Gastroesophageal sphincter (tissue), 4 donors: ENCODE measurements around the gene GPR4. TPM values are rescaled to one million over a fixed set of nuclear protein-coding genes. Genes with fewer than 3 reads are reported as not detected.
A peak's percentile ranks its signal among the peaks of the same experiment; 100 is the strongest.

ENCODE experiments used
- ATAC-seq: fragments of 150-250 bp; one replicate; pipeline ENCODE4 v1.9.1; 2016; ENCODE audit warnings: mild to moderate bottlenecking, moderate library complexity
- H3K27ac ChIP-seq, 4 donors: fragments of 200-600 bp; sonication (generic) in 3 of 4; 1 replicate in 3 of 4; 2 replicates in 1 of 4; pipeline ENCODE4 v1.5.1; 2016 to 2019
- H3K27me3 ChIP-seq: fragments of 200-600 bp; sonication (generic); one replicate; pipeline ENCODE4 v1.5.1; 2019
- H3K36me3 ChIP-seq, 2 donors: fragments of 200-600 bp; sonication (generic); one replicate each; pipeline ENCODE4 v1.5.1; 2019; ENCODE audit warnings: control low read depth in 1 of 2
- H3K4me1 ChIP-seq, 3 donors: fragments of 200-600 bp; sonication (generic); 1 replicate in 2 of 3; 2 replicates in 1 of 3; pipeline ENCODE4 v1.5.1; 2016 to 2019; ENCODE audit warnings: control low read depth in 2 of 3
- H3K4me3 ChIP-seq, 2 donors: fragments of 200-600 bp; sonication (generic); one replicate each; pipeline ENCODE4 v1.5.1; 2019; ENCODE audit warnings: mild to moderate bottlenecking in 1 of 2, moderate library complexity in 1 of 2
- H3K9me3 ChIP-seq, 3 donors: fragments of 200-600 bp; sonication (generic); one replicate each; pipeline ENCODE4 v1.5.1; 2017 to 2019; ENCODE audit warnings: control low read depth in 2 of 3
- CTCF ChIP-seq, 4 experiments: fragments of 200-600 bp in 2 of 4; fragments of 450-650 bp in 2 of 4; sonication (generic) in 1 of 4; IDR thresholded peaks; one replicate each; pipeline ENCODE4 v1.5.1; 2017 to 2019; ENCODE audit warnings: antibody characterized with exemption in 4 of 4, mild to moderate bottlenecking in 2 of 4, moderate library complexity in 2 of 4
- EP300 ChIP-seq: sonication (generic); formaldehyde crosslinking; IDR thresholded peaks from one replicate; pipeline ENCODE4 v1.6.1; 2017; ENCODE audit warnings: antibody characterized with exemption, mild to moderate bottlenecking
- POLR2A ChIP-seq, 2 donors: fragments of 450-650 bp; IDR thresholded peaks; one replicate each; pipeline ENCODE4 v1.6.1; 2017; ENCODE audit warnings: antibody characterized with exemption in 2 of 2, mild to moderate bottlenecking in 2 of 2, moderate library complexity in 1 of 2
- POLR2AphosphoS5 ChIP-seq: sonication (generic); formaldehyde crosslinking; IDR thresholded peaks from one replicate; pipeline ENCODE4 v1.6.1; 2017; ENCODE audit warnings: antibody characterized with exemption
- WGBS, 2 donors: methylation state at CpG; one replicate each; pipeline ENCODE4 v1.1.5; 2018; ENCODE audit warnings: low coverage in 1 of 2; 5-methylcytosine and 5-hydroxymethylcytosine counted together
- total RNA-seq, 4 donors: library from RNA; depleted of rRNA; stranded (reverse); fragments of >200 nt; gene quantifications; one replicate each; pipeline ENCODE4 v1.1.0, GENCODE V29; 2016

Gene GPR4
- total RNA-seq, 4 donors from 2014 or later = 0.62 to 4.4 (median 2.8) TPM

- WGBS, 2 donors = 0% methylated on average over 1 to 20 of the region's 63 CpGs
- no peaks in the 10 kb centered on the region for H3K9me3 ChIP-seq
- peak within 1 kb of the TSS; percentile 94 to 100 (median 96) for H3K27ac ChIP-seq
- TF ChIP-seq POLR2A (IDR thresholded peaks at IDR 0.05) (peak; percentile 58 to 70), POLR2AphosphoS5 (peak; percentile 93), EP300 (peak; percentile 92), CTCF (IDR thresholded peaks at IDR 0.05) (peak in 2 of 4 experiments; percentile 2 to 30)
- peak; percentile 97 for ATAC-seq
- H3K27me3 ChIP-seq = peaks cover 9% of the 10 kb centered on the region
- H3K36me3 ChIP-seq = no peaks in the 10 kb centered on the region
- H3K4me3 ChIP-seq = peak within 1 kb of the TSS; percentile 56 to 73
- H3K4me1 ChIP-seq = peaks cover 0 to 22% (median 4%) of the 10 kb centered on the region in 3 donors
These were observed 17.5 kb downstream of the GPR4 start, which contains the start of gene OPA3 for GRCh38 chr19:45584332-45585157. Gene OPA3 (minus strand): TSS chr19:45584802. CDS start chr19:45584764, 38 bp downstream.

GRCh38 chr19:45581576-45581975 lies 20.4 kb downstream of the GPR4 start:
- Histone ChIP-seq H3K4me1 (peaks cover 0 to 38% (median 13%) of the 10 kb centered on the region in 3 donors), H3K27me3 (no peaks in the 10 kb centered on the region), H3K9me3 (no peaks in the 10 kb centered on the region), H3K4me3 (no peak overlapping the region), H3K27ac (no peak overlapping the region), H3K36me3 (no peaks in the 10 kb centered on the region)
- no peak for ATAC-seq
- 81 to 100% methylated on average over 1 to 5 of the region's 7 CpGs for WGBS, 2 donors
- TF ChIP-seq CTCF (IDR thresholded peaks at IDR 0.05) (no peak), POLR2AphosphoS5 (no peak), POLR2A (IDR thresholded peaks at IDR 0.05) (no peak), EP300 (no peak)

- ATAC-seq = no peak
- WGBS, 2 donors = 51 to 79% methylated on average over 3 to 5 of the region's 5 CpGs
- peak overlapping the region in 1 of 4 donors; percentile 6 for H3K27ac ChIP-seq
These were observed 23.2 kb downstream of the GPR4 start for GRCh38 chr19:45578861-45579260.

DNA sequence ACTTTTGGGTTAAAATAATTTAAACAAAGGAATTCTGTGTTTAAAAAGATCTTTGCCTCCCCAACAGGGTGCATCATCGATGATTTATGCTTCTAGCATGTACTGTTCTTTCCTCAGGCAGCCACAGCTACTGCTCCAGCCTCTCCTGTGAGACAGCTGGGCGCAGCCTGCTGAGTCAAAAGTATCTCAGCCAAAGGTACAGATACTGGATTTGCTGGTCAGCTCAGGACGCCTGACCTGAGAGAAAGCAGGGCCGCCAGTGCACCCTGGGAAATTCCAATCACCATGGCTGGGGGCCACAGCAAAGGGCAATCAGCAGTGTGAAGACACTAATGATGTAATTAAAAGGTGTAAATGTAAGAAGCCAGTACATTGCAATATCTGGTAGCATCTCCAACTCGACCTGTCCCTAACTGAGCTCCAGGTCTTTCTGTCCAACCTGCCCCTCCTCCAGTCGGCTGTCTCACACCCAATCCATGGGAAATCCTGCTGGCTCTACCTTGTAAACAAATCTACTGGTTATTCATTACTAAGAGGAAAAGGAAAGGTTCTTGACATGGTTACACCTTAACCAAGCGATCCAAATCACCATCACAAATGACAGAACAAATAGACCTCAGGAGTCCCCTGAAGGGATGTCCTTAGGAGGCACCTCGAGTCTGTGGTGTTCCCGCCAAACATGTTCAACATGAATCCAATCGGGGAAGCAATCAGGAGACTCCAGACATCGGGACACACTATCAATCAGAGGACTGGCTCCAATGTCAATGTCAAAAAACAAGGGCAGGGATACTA lies 24.7 kb downstream of the GPR4 start:
- Histone ChIP-seq H3K36me3 (no peaks in the 10 kb centered on the region), H3K4me3 (no peak overlapping the region), H3K27ac (peak overlapping the region in 3 of 4 donors; percentile 50 to 73 (median 71)), H3K9me3 (no peaks in the 10 kb centered on the region), H3K27me3 (no peaks in the 10 kb centered on the region), H3K4me1 (peaks cover 0 to 18% (median 10%) of the 10 kb centered on the region in 3 donors)
- TF ChIP-seq EP300 (no peak), POLR2A (IDR thresholded peaks at IDR 0.05) (no peak), CTCF (IDR thresholded peaks at IDR 0.05) (no peak), POLR2AphosphoS5 (peak; percentile 9)
- peak; percentile 78 for ATAC-seq
- 27 to 38% methylated on average over 6 to 10 of the region's 11 CpGs for WGBS, 2 donors

More at GRCh38 chr19:45578861-45579260, 23.2 kb downstream of the GPR4 start:
- TF ChIP-seq CTCF (IDR thresholded peaks at IDR 0.05) (no peak), POLR2A (IDR thresholded peaks at IDR 0.05) (no peak), POLR2AphosphoS5 (no peak), EP300 (no peak)
- Histone ChIP-seq H3K4me1 (peaks cover 0 to 32% (median 14%) of the 10 kb centered on the region in 3 donors), H3K9me3 (no peaks in the 10 kb centered on the region), H3K36me3 (no peaks in the 10 kb centered on the region), H3K27me3 (no peaks in the 10 kb centered on the region), H3K4me3 (no peak overlapping the region)
